Astrocyte of the spinal cord (primary cell): Measurements from ENCODE around the gene P4HA2.

Source experiments
- DNase-seq: peaks from one replicate; pipeline ENCODE4 v3.0.0; 2011; ENCODE audit warnings: low read depth, low spot score
- H3K4me3 ChIP-seq: 2 replicates; pipeline ENCODE4 v1.5.1; 2011; ENCODE audit warnings: low read depth, mild to moderate bottlenecking, low read length, moderate library complexity
- CTCF ChIP-seq: IDR thresholded peaks from 2 replicates; pipeline ENCODE4 v1.5.1; 2012; ENCODE audit warnings: low read depth, mild to moderate bottlenecking, low read length, inconsistent platforms
- in situ Hi-C: cut with HindIII; loops from 2 replicates; pipeline ENCODE4 v1.10.0; 2017; ENCODE audit warnings: low sequenced_read_pairs

P4HA2 gene

GRCh38 chr5:132256783-132257130 is 29.1 kb upstream of the P4HA2 start:
- in situ Hi-C loops = no loop called here
- no peak for DNase-seq
- no peak for TF ChIP-seq CTCF
- H3K4me3 ChIP-seq = peak overlapping the region; percentile 79

GRCh38 chr5:132256086-132256782 is 28.6 kb upstream of the P4HA2 start:
- in situ Hi-C loops = no loop called here
- TF ChIP-seq CTCF = no peak
- DNase-seq = no peak
- no peak overlapping the region for H3K4me3 ChIP-seq

- in situ Hi-C loops = no loop called here
- H3K4me3 ChIP-seq = no peak overlapping the region
- TF ChIP-seq CTCF = no peak
- DNase-seq = no peak
Measured at GRCh38 chr5:132254321-132254977, 26.8 kb upstream of the P4HA2 start.

- no peak for DNase-seq
- no peak overlapping the region for H3K4me3 ChIP-seq
- in situ Hi-C loops = no loop called here
- TF ChIP-seq CTCF = no peak
Measured at GRCh38 chr5:132253452-132254320, 26.0 kb upstream of the P4HA2 start.

GRCh38 chr5:132253008-132253441 is 25.4 kb upstream of the P4HA2 start:
- no peak for DNase-seq
- no peak for TF ChIP-seq CTCF
- in situ Hi-C loops = no loop called here
- no peak overlapping the region for H3K4me3 ChIP-seq

GRCh38 chr5:132251220-132251725 is 23.6 kb upstream of the P4HA2 start:
- H3K4me3 ChIP-seq = no peak overlapping the region
- DNase-seq = peak; percentile 42
- TF ChIP-seq CTCF = no peak
- in situ Hi-C loops = no loop called here
